OCI-LY1 (cell line): Measurements from ENCODE around the gene TRPM2.

Experiments used
- H2AFZ ChIP-seq: fragments of 200-600 bp; sonication (generic), shearing (Covaris generic); 2 replicates; pipeline ENCODE4 v1.6.0; 2014; ENCODE audit warnings: antibody characterized with exemption, mild to moderate bottlenecking, low read length
- H3F3A ChIP-seq: fragments of 200-600 bp; sonication (generic), shearing (Covaris generic); 2 replicates; pipeline ENCODE4 v1.6.0; 2014; ENCODE audit warnings: mild to moderate bottlenecking, antibody characterized with exemption, low read length, moderate library complexity; ENCODE audit not compliant: insufficient read depth
- H3K27ac ChIP-seq: fragments of 200-600 bp; sonication (generic); 2 replicates; pipeline ENCODE4 v1.5.1; 2014; ENCODE audit warnings: low read length, mixed run types, mild to moderate bottlenecking, low read depth; ENCODE audit not compliant: poor library complexity, severe bottlenecking
- H3K27me3 ChIP-seq: fragments of 200-600 bp; sonication (generic); 2 replicates; pipeline ENCODE4 v1.6.0; 2014; ENCODE audit warnings: antibody characterized with exemption, mild to moderate bottlenecking, low read length, moderate library complexity; ENCODE audit not compliant: insufficient read depth
- H3K36me3 ChIP-seq: fragments of 200-600 bp; sonication (generic); 2 replicates; pipeline ENCODE4 v1.6.1; 2014; ENCODE audit warnings: mild to moderate bottlenecking, antibody characterized with exemption, low read length, moderate library complexity, mixed read lengths; ENCODE audit not compliant: insufficient read depth
- H3K4me1 ChIP-seq: fragments of 200-600 bp; sonication (generic); 2 replicates; pipeline ENCODE4 v1.5.1; 2014; ENCODE audit warnings: mild to moderate bottlenecking, low read length, moderate library complexity; ENCODE audit not compliant: insufficient read depth, severe bottlenecking
- H3K4me2 ChIP-seq: fragments of 200-600 bp; sonication (generic), shearing (Covaris generic); 2 replicates; pipeline ENCODE4 v1.6.1; 2014; ENCODE audit warnings: low read length
- H3K4me3 ChIP-seq: fragments of 200-600 bp; sonication (generic); 2 replicates; pipeline ENCODE4 v1.5.1; 2014; ENCODE audit warnings: low read length, low read depth, mild to moderate bottlenecking, mixed read lengths; ENCODE audit not compliant: poor library complexity, severe bottlenecking
- H3K79me2 ChIP-seq: fragments of 200-600 bp; shearing (Covaris generic); 2 replicates; pipeline ENCODE4 v1.6.1; 2016; ENCODE audit warnings: mixed run types, low read length, mixed read lengths; ENCODE audit not compliant: insufficient read depth
- H3K9ac ChIP-seq: fragments of 200-600 bp; sonication (generic), shearing (Covaris generic); 2 replicates; pipeline ENCODE4 v1.6.1; 2014; ENCODE audit warnings: mild to moderate bottlenecking, low read length, mixed read lengths
- H3K9me2 ChIP-seq: fragments of 200-600 bp; sonication (generic), shearing (Covaris generic); 2 replicates; pipeline ENCODE4 v1.6.1; 2014; ENCODE audit warnings: low read depth, mild to moderate bottlenecking, low read length, mixed read lengths
- H3K9me3 ChIP-seq: fragments of 200-600 bp; shearing (Covaris generic); 2 replicates; pipeline ENCODE4 v1.6.1; 2014; ENCODE audit warnings: low read length, mixed read lengths
- H4K20me1 ChIP-seq: fragments of 200-600 bp; sonication (generic), shearing (Covaris generic); 2 replicates; pipeline ENCODE4 v1.6.0; 2016; ENCODE audit warnings: mild to moderate bottlenecking, low read length; ENCODE audit not compliant: insufficient read depth
- CTCF ChIP-seq: fragments of 200-600 bp; sonication (generic), shearing (Covaris generic); IDR thresholded peaks from 2 replicates; pipeline ENCODE4 v1.5.1; 2017; ENCODE audit warnings: mild to moderate bottlenecking, antibody characterized with exemption, low read length, moderate library complexity, mixed read lengths
- EZH2 ChIP-seq: fragments of 200-600 bp; sonication (generic), shearing (Covaris generic); IDR thresholded peaks from 2 replicates; pipeline ENCODE4 v1.8.0; 2017; ENCODE audit warnings: borderline replicate concordance, mixed run types, mild to moderate bottlenecking, antibody characterized with exemption, low read length, moderate library complexity, mixed read lengths

TRPM2 gene

GRCh38 chr21:44370027-44370735 lies 16.8 kb downstream of the TRPM2 start:
- H3K4me2 ChIP-seq, result no peak overlapping the region
- no peaks in the 10 kb centered on the region for H3K9me2 ChIP-seq
- no peaks in the 10 kb centered on the region for H3K79me2 ChIP-seq
- H3K9ac ChIP-seq, result no peak overlapping the region
- no peaks in the 10 kb centered on the region for H3F3A ChIP-seq
- no peak overlapping the region for H2AFZ ChIP-seq
- H3K36me3 ChIP-seq, result no peaks in the 10 kb centered on the region
- no peaks in the 10 kb centered on the region for H3K27me3 ChIP-seq
- no peaks in the 10 kb centered on the region for H3K4me1 ChIP-seq
- H3K4me3 ChIP-seq, result no peak overlapping the region
- H3K27ac ChIP-seq, result no peak overlapping the region
- no peaks in the 10 kb centered on the region for H4K20me1 ChIP-seq
- H3K9me3 ChIP-seq, result no peaks in the 10 kb centered on the region
- TF ChIP-seq EZH2, result no peak
- TF ChIP-seq CTCF, result no peak

GRCh38 chr21:44370786-44371410 lies 17.5 kb downstream of the TRPM2 start:
- no peaks in the 10 kb centered on the region for H3F3A ChIP-seq
- no peak overlapping the region for H3K4me2 ChIP-seq
- no peaks in the 10 kb centered on the region for H3K9me3 ChIP-seq
- no peak overlapping the region for H3K4me3 ChIP-seq
- H3K4me1 ChIP-seq, result no peaks in the 10 kb centered on the region
- no peaks in the 10 kb centered on the region for H4K20me1 ChIP-seq
- H3K9ac ChIP-seq, result no peak overlapping the region
- H3K27ac ChIP-seq, result no peak overlapping the region
- H2AFZ ChIP-seq, result no peak overlapping the region
- no peak for TF ChIP-seq EZH2
- TF ChIP-seq CTCF, result no peak
- H3K9me2 ChIP-seq, result no peaks in the 10 kb centered on the region
- H3K27me3 ChIP-seq, result peaks cover 5% of the 10 kb centered on the region; the same call in 1 of the 2 replicates
- H3K36me3 ChIP-seq, result no peaks in the 10 kb centered on the region
- H3K79me2 ChIP-seq, result no peaks in the 10 kb centered on the region

- Histone ChIP-seq H4K20me1 (no peaks in the 10 kb centered on the region), H2AFZ (no peak overlapping the region), H3K9me3 (no peaks in the 10 kb centered on the region), H3K9me2 (no peaks in the 10 kb centered on the region), H3K27me3 (peaks cover 8% of the 10 kb centered on the region; the same call in 1 of the 2 replicates), H3K4me2 (no peak overlapping the region), H3K4me1 (no peaks in the 10 kb centered on the region), H3K36me3 (no peaks in the 10 kb centered on the region), H3K79me2 (no peaks in the 10 kb centered on the region), H3K27ac (no peak overlapping the region), H3F3A (no peaks in the 10 kb centered on the region), H3K9ac (no peak overlapping the region), H3K4me3 (no peak overlapping the region)
- TF ChIP-seq CTCF (no peak), EZH2 (no peak)
Measured at GRCh38 chr21:44371596-44371995, 18.2 kb downstream of the TRPM2 start.
